GM18499 (cell line): ENCODE data around the gene IVNS1ABP.
"Not testable (repeated sequence)": the region's sequence is repeated elsewhere in the genome, so short reads cannot be mapped to it uniquely, and the experiment has no call there.

Experiments used
- ATAC-seq: cut with Tn5 transposase; IDR thresholded peaks from one replicate; pipeline ENCODE4 v1.9.1; 2021; ENCODE audit warnings: moderate number of reproducible peaks; ENCODE audit not compliant: insufficient read depth, unreplicated experiment

The IVNS1ABP gene

GRCh38 chr1:185337246-185337645 is 20.2 kb upstream of the IVNS1ABP start:
- no peak for ATAC-seq

GRCh38 chr1:185334182-185334581 is 17.1 kb upstream of the IVNS1ABP start:
- ATAC-seq = no peak

- ATAC-seq = no peak
Observed at GRCh38 chr1:185328255-185328654, 11.2 kb upstream of the IVNS1ABP start.

- no peak for ATAC-seq
Observed at GRCh38 chr1:185325413-185325812, 8.4 kb upstream of the IVNS1ABP start.

GRCh38 chr1:185324118-185324517 is 7.1 kb upstream of the IVNS1ABP start:
- ATAC-seq = no peak

- ATAC-seq = no peak
Observed at GRCh38 chr1:185322636-185323035, 5.6 kb upstream of the IVNS1ABP start.

GRCh38 chr1:185321653-185322221 is 4.7 kb upstream of the IVNS1ABP start:
- ATAC-seq = not testable (repeated sequence)

GRCh38 chr1:185321104-185321503 is 4.1 kb upstream of the IVNS1ABP start:
- ATAC-seq = not testable (repeated sequence)

GRCh38 chr1:185319139-185319475 is 2.1 kb upstream of the IVNS1ABP start:
- no peak for ATAC-seq

- ATAC-seq = no peak
Observed at GRCh38 chr1:185318431-185319138, 1.5 kb upstream of the IVNS1ABP start.

- peak; percentile 43 for ATAC-seq
Observed at GRCh38 chr1:185317886-185318310, 855 bp upstream of the IVNS1ABP start.

GRCh38 chr1:185316163-185317033 is 645 bp downstream of the IVNS1ABP start:
- ATAC-seq = peak; percentile 28

- peak; percentile 0 for ATAC-seq
Observed at GRCh38 chr1:185315445-185316071, 1.5 kb downstream of the IVNS1ABP start.

GRCh38 chr1:185314411-185314810 is 2.6 kb downstream of the IVNS1ABP start:
- ATAC-seq = no peak

- no peak for ATAC-seq
Observed at GRCh38 chr1:185312361-185313138, 4.5 kb downstream of the IVNS1ABP start.

- no peak for ATAC-seq
Observed at GRCh38 chr1:185311589-185312225, 5.3 kb downstream of the IVNS1ABP start.

- ATAC-seq = no peak
Observed at GRCh38 chr1:185309566-185309965, 7.5 kb downstream of the IVNS1ABP start.

- no peak for ATAC-seq
Observed at GRCh38 chr1:185308126-185308525, 8.9 kb downstream of the IVNS1ABP start.

GRCh38 chr1:185305419-185305818 is 11.6 kb downstream of the IVNS1ABP start:
- no peak for ATAC-seq

- ATAC-seq = no peak
Observed at GRCh38 chr1:185300152-185300551, 16.9 kb downstream of the IVNS1ABP start.
